Breast epithelium (tissue), 3 donors: ENCODE data around the gene WDR1.

Source experiments
- POLR2A ChIP-seq: fragments of 450-650 bp; IDR thresholded peaks from one replicate; pipeline ENCODE4 v1.6.1; 2016; ENCODE audit warnings: antibody characterized with exemption, mild to moderate bottlenecking, moderate library complexity
- POLR2AphosphoS5 ChIP-seq, 3 donors: sonication (generic); formaldehyde crosslinking; IDR thresholded peaks; one replicate each; pipeline ENCODE4 v1.6.1; 2017; ENCODE audit warnings: antibody characterized with exemption in 3 of 3
- TF ChIP-seq, protein P1 (sequence below), 3 donors: fragments of 450-650 bp; IDR thresholded peaks; one replicate each; pipeline ENCODE4 v1.5.1; 2016 to 2017; ENCODE audit warnings: antibody characterized with exemption in 3 of 3, mild to moderate bottlenecking in 3 of 3, moderate library complexity in 3 of 3

DNA sequence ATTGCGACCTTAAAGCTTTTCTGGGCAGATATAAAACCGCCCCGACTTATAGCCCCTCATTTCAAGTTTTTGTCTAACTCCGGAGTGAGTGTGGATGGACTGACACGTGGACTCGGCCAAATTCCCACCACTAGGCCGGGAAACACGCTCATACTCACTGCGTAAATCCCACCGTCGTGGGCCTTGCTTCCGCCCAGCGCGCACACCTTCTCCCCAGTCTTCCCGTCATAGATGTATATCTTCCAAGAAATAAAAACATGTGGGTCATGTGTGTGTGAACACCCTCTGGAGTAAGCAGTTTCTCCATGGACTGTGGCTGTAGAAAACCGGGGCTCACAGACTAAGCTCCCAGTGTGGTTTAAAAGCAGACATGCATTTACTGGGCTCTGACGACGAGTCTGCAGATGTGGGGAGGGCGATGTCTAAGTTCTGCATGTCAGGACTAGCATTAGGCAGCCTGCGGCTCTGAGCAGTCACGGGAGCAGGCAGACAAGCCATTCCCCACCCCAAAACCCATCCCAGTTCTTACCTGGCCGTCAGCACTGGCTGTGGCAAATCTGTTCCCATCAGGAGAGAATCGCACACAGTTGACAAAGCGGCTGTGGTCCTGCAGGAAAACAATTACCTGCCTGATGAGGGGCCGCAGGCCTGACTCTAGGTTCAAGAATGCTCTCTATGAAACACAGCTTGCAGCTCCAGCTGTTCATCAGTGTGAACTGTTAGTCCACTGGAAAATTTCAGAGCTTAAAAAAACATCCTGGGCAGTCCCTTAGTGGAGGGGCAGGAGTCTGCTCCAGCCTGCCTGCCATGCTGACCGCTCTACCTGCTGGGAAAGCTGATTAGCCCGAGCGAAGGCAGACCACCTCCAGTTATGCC lies 28.2 kb downstream of the WDR1 start:
- TF ChIP-seq POLR2A (no peak), POLR2AphosphoS5 (IDR thresholded peaks at IDR 0.05) (no peak)
- TF ChIP-seq, protein P1, sequence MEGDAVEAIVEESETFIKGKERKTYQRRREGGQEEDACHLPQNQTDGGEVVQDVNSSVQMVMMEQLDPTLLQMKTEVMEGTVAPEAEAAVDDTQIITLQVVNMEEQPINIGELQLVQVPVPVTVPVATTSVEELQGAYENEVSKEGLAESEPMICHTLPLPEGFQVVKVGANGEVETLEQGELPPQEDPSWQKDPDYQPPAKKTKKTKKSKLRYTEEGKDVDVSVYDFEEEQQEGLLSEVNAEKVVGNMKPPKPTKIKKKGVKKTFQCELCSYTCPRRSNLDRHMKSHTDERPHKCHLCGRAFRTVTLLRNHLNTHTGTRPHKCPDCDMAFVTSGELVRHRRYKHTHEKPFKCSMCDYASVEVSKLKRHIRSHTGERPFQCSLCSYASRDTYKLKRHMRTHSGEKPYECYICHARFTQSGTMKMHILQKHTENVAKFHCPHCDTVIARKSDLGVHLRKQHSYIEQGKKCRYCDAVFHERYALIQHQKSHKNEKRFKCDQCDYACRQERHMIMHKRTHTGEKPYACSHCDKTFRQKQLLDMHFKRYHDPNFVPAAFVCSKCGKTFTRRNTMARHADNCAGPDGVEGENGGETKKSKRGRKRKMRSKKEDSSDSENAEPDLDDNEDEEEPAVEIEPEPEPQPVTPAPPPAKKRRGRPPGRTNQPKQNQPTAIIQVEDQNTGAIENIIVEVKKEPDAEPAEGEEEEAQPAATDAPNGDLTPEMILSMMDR (IDR thresholded peaks at IDR 0.05): no peak
